Endothelial cell (in vitro differentiated cells): ENCODE data around the gene C9orf85. TPM values are rescaled to one million over a fixed set of nuclear protein-coding genes. Genes with fewer than 3 reads are reported as not detected.

Source experiments
- DNase-seq: peaks from one replicate; pipeline ENCODE4 v3.0.0; 2021; ENCODE audit warnings: low spot score
- H3K27ac Mint-ChIP-seq: one replicate; pipeline ENCODE4 v1.8.0; 2021; ENCODE audit warnings: mixed read lengths, inconsistent platforms; ENCODE audit not compliant: unreplicated experiment
- H3K27me3 Mint-ChIP-seq: one replicate; pipeline ENCODE4 v1.8.0; 2021; ENCODE audit warnings: mild to moderate bottlenecking, moderate library complexity, mixed read lengths, inconsistent platforms; ENCODE audit not compliant: unreplicated experiment
- H3K36me3 Mint-ChIP-seq: one replicate; pipeline ENCODE4 v1.8.0; 2021; ENCODE audit warnings: mild to moderate bottlenecking, low read depth, mixed read lengths, inconsistent platforms; ENCODE audit not compliant: unreplicated experiment
- H3K4me1 Mint-ChIP-seq: one replicate; pipeline ENCODE4 v1.8.0; 2021; ENCODE audit warnings: mild to moderate bottlenecking, mixed read lengths, inconsistent platforms; ENCODE audit not compliant: unreplicated experiment
- H3K4me3 Mint-ChIP-seq: one replicate; pipeline ENCODE4 v1.8.0; 2021; ENCODE audit warnings: mild to moderate bottlenecking, mixed read lengths, inconsistent platforms; ENCODE audit not compliant: unreplicated experiment
- H3K9me3 Mint-ChIP-seq: one replicate; pipeline ENCODE4 v1.8.0; 2021; ENCODE audit warnings: mixed read lengths, inconsistent platforms; ENCODE audit not compliant: unreplicated experiment
- CTCF ChIP-seq: fragments of 200-600 bp; sonication (generic); IDR thresholded peaks from one replicate; pipeline ENCODE4 v1.5.0; 2021; ENCODE audit warnings: antibody characterized with exemption; ENCODE audit not compliant: unreplicated experiment
- total RNA-seq: library from RNA; stranded (reverse); fragmentation: NEBNext Ultra II Directional; extraction: Animal tissue kit (Norgen Biotek cat#: 25700); gene quantifications from one replicate; pipeline ENCODE4 v1.2.1, GENCODE V29; 2021; ENCODE audit not compliant: unreplicated experiment

C9orf85 gene
- total RNA-seq, 1 donor from 2014 or later = 12.2 TPM

- DNase-seq = no peak
- no peak for TF ChIP-seq CTCF
- Mint-ChIP-seq H3K4me3 (no peak overlapping the region), H3K27me3 (peaks cover 2% of the 10 kb centered on the region), H3K36me3 (peaks cover 20% of the 10 kb centered on the region), H3K4me1 (peaks cover 2% of the 10 kb centered on the region), H3K9me3 (no peaks in the 10 kb centered on the region), H3K27ac (no peak overlapping the region)
Observed at GRCh38 chr9:71920456-71921189, 9.2 kb downstream of the C9orf85 start.

GRCh38 chr9:71921190-71921814, 9.9 kb downstream of the C9orf85 start:
- H3K27ac Mint-ChIP-seq = no peak overlapping the region
- no peak for DNase-seq
- no peak for TF ChIP-seq CTCF

GRCh38 chr9:71924576-71924975, 13.1 kb downstream of the C9orf85 start:
- no peak for TF ChIP-seq CTCF
- no peak overlapping the region for H3K4me3 Mint-ChIP-seq
- peaks cover 4% of the 10 kb centered on the region for H3K36me3 Mint-ChIP-seq
- no peaks in the 10 kb centered on the region for H3K9me3 Mint-ChIP-seq
- H3K27ac Mint-ChIP-seq = no peak overlapping the region
- H3K4me1 Mint-ChIP-seq = peaks cover 2% of the 10 kb centered on the region
- H3K27me3 Mint-ChIP-seq = peaks cover 2% of the 10 kb centered on the region
- no peak for DNase-seq

More at GRCh38 chr9:71921190-71921814, 9.9 kb downstream of the C9orf85 start:
- peaks cover 20% of the 10 kb centered on the region for H3K36me3 Mint-ChIP-seq
- H3K4me3 Mint-ChIP-seq = no peak overlapping the region
- no peaks in the 10 kb centered on the region for H3K9me3 Mint-ChIP-seq
- H3K27me3 Mint-ChIP-seq = peaks cover 2% of the 10 kb centered on the region
- peaks cover 2% of the 10 kb centered on the region for H3K4me1 Mint-ChIP-seq

GRCh38 chr9:71925834-71926233, 14.4 kb downstream of the C9orf85 start:
- peaks cover 2% of the 10 kb centered on the region for H3K4me1 Mint-ChIP-seq
- no peaks in the 10 kb centered on the region for H3K9me3 Mint-ChIP-seq
- DNase-seq = no peak
- no peak overlapping the region for H3K4me3 Mint-ChIP-seq
- H3K27ac Mint-ChIP-seq = no peak overlapping the region
- H3K27me3 Mint-ChIP-seq = peaks cover 2% of the 10 kb centered on the region
- no peak for TF ChIP-seq CTCF
- peaks cover 4% of the 10 kb centered on the region for H3K36me3 Mint-ChIP-seq

GRCh38 chr9:71928376-71928775, 16.9 kb downstream of the C9orf85 start:
- TF ChIP-seq CTCF = no peak
- Mint-ChIP-seq H3K9me3 (no peaks in the 10 kb centered on the region), H3K4me3 (no peak overlapping the region), H3K4me1 (no peaks in the 10 kb centered on the region), H3K27me3 (no peaks in the 10 kb centered on the region), H3K36me3 (no peaks in the 10 kb centered on the region), H3K27ac (no peak overlapping the region)
- DNase-seq = no peak
